K562 (cell line): ENCODE data around the gene ETS1. TPM values are rescaled to one million over a fixed set of nuclear protein-coding genes. Genes with fewer than 3 reads are reported as not detected.

ENCODE experiments used
- RAD21 ChIP-seq, 2 experiments: fragments of 250-450 bp in 1 of 2; fragments of 450-650 bp in 1 of 2; sonication (Bioruptor Pico) in 1 of 2; formaldehyde crosslinking in 1 of 2; IDR thresholded peaks in 1 of 2; conservative IDR thresholded peaks in 1 of 2; 2 replicates each; pipeline versions ENCODE4 v1.4.0 to v1.8.0; 2020 to 2022; ENCODE audit warnings: mild to moderate bottlenecking in 2 of 2, moderate library complexity in 1 of 2
- polyA plus RNA-seq, 8 experiments: library from polyadenylated mRNA; depleted of rRNA in 4 of 8; stranded (reverse) in 5 of 8; unstranded in 3 of 8; fragments of >200 nt; fragmentation: Nextera tagmentation in 2 of 8; fragmentation: Illumina TruSeq in 1 of 8; extraction: Ambion mirVana in 2 of 8; extraction: Trizol in 1 of 8; gene quantifications; 2 replicates each; pipeline versions ENCODE4 v1.2.1 to v1.2.3, GENCODE V29; 2011 to 2014; ENCODE audit warnings: inconsistent platforms in 1 of 8, missing spikeins in 1 of 8
- total RNA-seq, 7 experiments: library from RNA; depleted of rRNA in 6 of 7; stranded (reverse); fragments of >200 nt in 6 of 7; fragmentation: Illumina TruSeq in 2 of 7; extraction: Trizol in 2 of 7; gene quantifications; 2 replicates each; pipeline versions ENCODE4 v1.2.1 to v1.2.3, GENCODE V29; 2011 to 2021; ENCODE audit warnings: low replicate concordance in 1 of 7
- TF ChIP-seq, protein P1 (sequence below): sonication (generic); formaldehyde crosslinking; IDR thresholded peaks from 2 replicates; pipeline ENCODE4 v1.8.0; 2023; ENCODE audit warnings: missing genetic modification reagents, mild to moderate bottlenecking, borderline replicate concordance

The ETS1 gene
- total and polyA plus RNA-seq, 9 of the 15 experiments (the other 6 are each of a cell fraction or from before 2014, with no cell fraction given), result 0.04 to 1.4 (median 0.23) TPM

DNA sequence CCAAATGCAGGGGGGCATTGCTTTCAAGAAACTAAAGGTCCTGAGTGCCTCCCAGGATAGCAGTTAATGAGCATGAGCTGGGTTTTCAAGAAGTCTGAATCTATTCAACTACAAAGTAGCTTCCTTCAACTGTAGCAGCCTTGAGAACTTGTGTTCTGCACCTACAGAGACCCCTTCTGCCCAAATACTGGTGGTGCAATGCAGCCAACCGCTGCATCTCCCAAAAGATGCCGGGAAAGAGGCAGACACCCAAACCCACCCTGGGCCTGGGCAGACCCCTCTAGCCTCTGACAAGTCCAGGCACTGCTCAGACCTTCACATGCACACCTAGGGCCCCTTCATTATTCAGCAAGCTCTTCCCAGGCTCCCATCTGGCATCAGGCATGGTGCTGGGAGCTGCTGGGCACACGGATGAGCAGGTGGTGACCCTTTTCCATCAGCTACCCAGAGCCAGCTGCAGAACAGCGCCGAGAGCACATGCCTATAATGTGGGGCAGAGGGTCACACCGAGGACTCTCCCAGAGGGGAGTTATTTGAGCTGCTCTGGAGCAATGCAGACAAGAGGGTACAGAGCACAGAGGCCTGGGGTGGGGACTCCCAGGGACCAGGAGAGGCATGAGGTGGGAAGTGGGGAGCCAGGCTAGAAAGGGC lies 44.9 kb upstream of the ETS1 start (continued):
- TF ChIP-seq, protein P1, sequence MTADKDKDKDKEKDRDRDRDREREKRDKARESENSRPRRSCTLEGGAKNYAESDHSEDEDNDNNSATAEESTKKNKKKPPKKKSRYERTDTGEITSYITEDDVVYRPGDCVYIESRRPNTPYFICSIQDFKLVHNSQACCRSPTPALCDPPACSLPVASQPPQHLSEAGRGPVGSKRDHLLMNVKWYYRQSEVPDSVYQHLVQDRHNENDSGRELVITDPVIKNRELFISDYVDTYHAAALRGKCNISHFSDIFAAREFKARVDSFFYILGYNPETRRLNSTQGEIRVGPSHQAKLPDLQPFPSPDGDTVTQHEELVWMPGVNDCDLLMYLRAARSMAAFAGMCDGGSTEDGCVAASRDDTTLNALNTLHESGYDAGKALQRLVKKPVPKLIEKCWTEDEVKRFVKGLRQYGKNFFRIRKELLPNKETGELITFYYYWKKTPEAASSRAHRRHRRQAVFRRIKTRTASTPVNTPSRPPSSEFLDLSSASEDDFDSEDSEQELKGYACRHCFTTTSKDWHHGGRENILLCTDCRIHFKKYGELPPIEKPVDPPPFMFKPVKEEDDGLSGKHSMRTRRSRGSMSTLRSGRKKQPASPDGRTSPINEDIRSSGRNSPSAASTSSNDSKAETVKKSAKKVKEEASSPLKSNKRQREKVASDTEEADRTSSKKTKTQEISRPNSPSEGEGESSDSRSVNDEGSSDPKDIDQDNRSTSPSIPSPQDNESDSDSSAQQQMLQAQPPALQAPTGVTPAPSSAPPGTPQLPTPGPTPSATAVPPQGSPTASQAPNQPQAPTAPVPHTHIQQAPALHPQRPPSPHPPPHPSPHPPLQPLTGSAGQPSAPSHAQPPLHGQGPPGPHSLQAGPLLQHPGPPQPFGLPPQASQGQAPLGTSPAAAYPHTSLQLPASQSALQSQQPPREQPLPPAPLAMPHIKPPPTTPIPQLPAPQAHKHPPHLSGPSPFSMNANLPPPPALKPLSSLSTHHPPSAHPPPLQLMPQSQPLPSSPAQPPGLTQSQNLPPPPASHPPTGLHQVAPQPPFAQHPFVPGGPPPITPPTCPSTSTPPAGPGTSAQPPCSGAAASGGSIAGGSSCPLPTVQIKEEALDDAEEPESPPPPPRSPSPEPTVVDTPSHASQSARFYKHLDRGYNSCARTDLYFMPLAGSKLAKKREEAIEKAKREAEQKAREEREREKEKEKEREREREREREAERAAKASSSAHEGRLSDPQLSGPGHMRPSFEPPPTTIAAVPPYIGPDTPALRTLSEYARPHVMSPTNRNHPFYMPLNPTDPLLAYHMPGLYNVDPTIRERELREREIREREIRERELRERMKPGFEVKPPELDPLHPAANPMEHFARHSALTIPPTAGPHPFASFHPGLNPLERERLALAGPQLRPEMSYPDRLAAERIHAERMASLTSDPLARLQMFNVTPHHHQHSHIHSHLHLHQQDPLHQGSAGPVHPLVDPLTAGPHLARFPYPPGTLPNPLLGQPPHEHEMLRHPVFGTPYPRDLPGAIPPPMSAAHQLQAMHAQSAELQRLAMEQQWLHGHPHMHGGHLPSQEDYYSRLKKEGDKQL (CRISPR knock-in tag), result no peak
- peak; percentile 46 to 68 for TF ChIP-seq RAD21 (CRISPR knock-in tag; conservative IDR thresholded peaks at IDR 0.05 in 1 of 2, IDR thresholded peaks at IDR 0.05 in 1 of 2)
